Caco-2 (cell line): ENCODE results near the gene LRRFIP1. TPM values are rescaled to one million over a fixed set of nuclear protein-coding genes. Genes with fewer than 3 reads are reported as not detected.

Experiments used
- BruUV-seq: library from RNA; stranded (reverse); fragments of 400-500 nt; replicated peaks from 2 replicates; lab custom pipeline; 2021; lab: Mats Ljungman, UMichigan
- CTCF ChIA-PET: fragments of 300-600 bp; sonication (Branson Sonifier 250); formaldehyde crosslinking; loops from one replicate; lab custom pipeline; 2022; ENCODE audit warnings: antibody characterized with exemption; lab: Charles Lee
- POLR2A ChIA-PET: fragments of 300-600 bp; sonication (Branson Sonifier 250); formaldehyde crosslinking; loops from one replicate; lab custom pipeline; 2022; ENCODE audit warnings: antibody characterized with exemption; lab: Charles Lee
- DNase-seq, 2 experiments: peaks; one replicate each; pipeline versions ENCODE4 v3.0.0 to v3.0.0-alpha.2; 2020 to 2022
- H3K27me3 ChIP-seq: replicated peaks from 2 replicates; pipeline ENCODE4 v1.6.0; 2011; ENCODE audit warnings: low read length; ENCODE audit not compliant: control insufficient read depth, insufficient read depth
- H3K36me3 ChIP-seq: 2 replicates; pipeline ENCODE4 v1.5.1; 2011; ENCODE audit warnings: low read length; ENCODE audit not compliant: control insufficient read depth, insufficient read depth
- H3K4me1 ChIP-seq: fragments of 250-450 bp; sonication (Bioruptor Pico); 2 replicates; pipeline ENCODE4 v1.5.1; 2020; ENCODE audit warnings: mild to moderate bottlenecking
- H3K4me3 ChIP-seq: 2 replicates; pipeline ENCODE4 v1.5.1; 2011; ENCODE audit warnings: low read depth, mild to moderate bottlenecking, control low read depth, low read length
- H3K9me3 ChIP-seq: fragments of 250-450 bp; sonication (Bioruptor Pico); 2 replicates; pipeline ENCODE4 v1.5.1; 2020; ENCODE audit warnings: mild to moderate bottlenecking, moderate library complexity
- H3K27ac Mint-ChIP-seq: one replicate; pipeline ENCODE4 v1.8.0; 2022; ENCODE audit warnings: mixed read lengths; ENCODE audit not compliant: unreplicated experiment
- H3K27me3 Mint-ChIP-seq: one replicate; pipeline ENCODE4 v1.8.0; 2022; ENCODE audit warnings: mixed read lengths; ENCODE audit not compliant: insufficient read depth, unreplicated experiment
- H3K36me3 Mint-ChIP-seq: one replicate; pipeline ENCODE4 v1.8.0; 2022; ENCODE audit warnings: mild to moderate bottlenecking, mixed read lengths; ENCODE audit not compliant: insufficient read depth, unreplicated experiment
- H3K4me1 Mint-ChIP-seq: one replicate; pipeline ENCODE4 v1.8.0; 2022; ENCODE audit warnings: low read depth, mixed read lengths; ENCODE audit not compliant: unreplicated experiment
- H3K4me3 Mint-ChIP-seq: one replicate; pipeline ENCODE4 v1.8.0; 2022; ENCODE audit warnings: mild to moderate bottlenecking, moderate library complexity, mixed read lengths; ENCODE audit not compliant: unreplicated experiment
- H3K9me3 Mint-ChIP-seq: one replicate; pipeline ENCODE4 v1.8.0; 2022; ENCODE audit warnings: mixed read lengths; ENCODE audit not compliant: unreplicated experiment
- intact Hi-C: fragments of 100-400 bp; cut with micrococcal nuclease; formaldehyde crosslinking; loops from one replicate; pipeline ENCODE4 v1.10.0; 2022; ENCODE audit not compliant: unreplicated experiment
- total RNA-seq: library from RNA; stranded (reverse); gene quantifications from 2 replicates; pipeline ENCODE4 v1.2.3, GENCODE V29; 2022
- TF ChIP-seq, protein P1 (sequence below), 2 experiments: fragments of 200-600 bp in 1 of 2; IDR thresholded peaks; 1 replicate in 1 of 2; 2 replicates in 1 of 2; pipeline versions ENCODE4 v1.5.1 to v1.8.0; 2011 to 2022; ENCODE audit warnings: antibody characterized with exemption in 1 of 2, control low read depth in 1 of 2, inconsistent platforms in 1 of 2, low read depth in 1 of 2, low read length in 1 of 2, mild to moderate bottlenecking in 1 of 2, moderate library complexity in 1 of 2; ENCODE audit not compliant: insufficient read depth in 1 of 2, severe bottlenecking in 1 of 2, unreplicated experiment in 1 of 2

Gene LRRFIP1
- total RNA-seq, 1 experiment from 2014 or later: 37.1 TPM

GRCh38 chr2:237799060-237799428, 171.7 kb downstream of the LRRFIP1 start:
- Histone ChIP-seq H3K4me3 (no peak overlapping the region), H3K36me3 (no peaks in the 10 kb centered on the region), H3K9me3 (no peaks in the 10 kb centered on the region), H3K4me1 (no peaks in the 10 kb centered on the region), H3K27me3 (no peaks in the 10 kb centered on the region)
- Mint-ChIP-seq H3K27ac (no peak overlapping the region), H3K36me3 (peaks cover 6% of the 10 kb centered on the region), H3K4me3 (no peak overlapping the region), H3K27me3 (no peaks in the 10 kb centered on the region), H3K9me3 (no peaks in the 10 kb centered on the region), H3K4me1 (no peaks in the 10 kb centered on the region)
- BruUV-seq: no TSS peak
- CTCF ChIA-PET: no interaction called here
- TF ChIP-seq, protein P1, sequence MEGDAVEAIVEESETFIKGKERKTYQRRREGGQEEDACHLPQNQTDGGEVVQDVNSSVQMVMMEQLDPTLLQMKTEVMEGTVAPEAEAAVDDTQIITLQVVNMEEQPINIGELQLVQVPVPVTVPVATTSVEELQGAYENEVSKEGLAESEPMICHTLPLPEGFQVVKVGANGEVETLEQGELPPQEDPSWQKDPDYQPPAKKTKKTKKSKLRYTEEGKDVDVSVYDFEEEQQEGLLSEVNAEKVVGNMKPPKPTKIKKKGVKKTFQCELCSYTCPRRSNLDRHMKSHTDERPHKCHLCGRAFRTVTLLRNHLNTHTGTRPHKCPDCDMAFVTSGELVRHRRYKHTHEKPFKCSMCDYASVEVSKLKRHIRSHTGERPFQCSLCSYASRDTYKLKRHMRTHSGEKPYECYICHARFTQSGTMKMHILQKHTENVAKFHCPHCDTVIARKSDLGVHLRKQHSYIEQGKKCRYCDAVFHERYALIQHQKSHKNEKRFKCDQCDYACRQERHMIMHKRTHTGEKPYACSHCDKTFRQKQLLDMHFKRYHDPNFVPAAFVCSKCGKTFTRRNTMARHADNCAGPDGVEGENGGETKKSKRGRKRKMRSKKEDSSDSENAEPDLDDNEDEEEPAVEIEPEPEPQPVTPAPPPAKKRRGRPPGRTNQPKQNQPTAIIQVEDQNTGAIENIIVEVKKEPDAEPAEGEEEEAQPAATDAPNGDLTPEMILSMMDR (IDR thresholded peaks at IDR 0.05; ENCODE audit: insufficient read depth in 1 of 2, low read depth in 1 of 2, low read length in 1 of 2, severe bottlenecking in 1 of 2, unreplicated experiment in 1 of 2): no peak
- intact Hi-C loops: no loop called here
- POLR2A ChIA-PET: no interaction called here
- no peak for DNase-seq

GRCh38 chr2:237801466-237801865, 174.1 kb downstream of the LRRFIP1 start:
- no peak overlapping the region for H3K27ac Mint-ChIP-seq
- TF ChIP-seq, protein P1 (IDR thresholded peaks at IDR 0.05; ENCODE audit: insufficient read depth in 1 of 2, low read depth in 1 of 2, low read length in 1 of 2, severe bottlenecking in 1 of 2, unreplicated experiment in 1 of 2): no peak
- intact Hi-C loops: no loop called here
- peaks cover 6% of the 10 kb centered on the region for H3K36me3 Mint-ChIP-seq
- Histone ChIP-seq H3K4me1 (no peaks in the 10 kb centered on the region), H3K36me3 (no peaks in the 10 kb centered on the region), H3K9me3 (no peaks in the 10 kb centered on the region), H3K27me3 (no peaks in the 10 kb centered on the region), H3K4me3 (no peak overlapping the region)
- no peak for DNase-seq
- CTCF ChIA-PET: no interaction called here
- H3K4me3 Mint-ChIP-seq: no peak overlapping the region
- BruUV-seq: no TSS peak
- H3K4me1 Mint-ChIP-seq: no peaks in the 10 kb centered on the region
- POLR2A ChIA-PET: no interaction called here
- H3K27me3 Mint-ChIP-seq: peaks cover 3% of the 10 kb centered on the region
- H3K9me3 Mint-ChIP-seq: no peaks in the 10 kb centered on the region

GRCh38 chr2:237806334-237806733, 178.9 kb downstream of the LRRFIP1 start:
- TF ChIP-seq, protein P1 (IDR thresholded peaks at IDR 0.05; ENCODE audit: insufficient read depth in 1 of 2, low read depth in 1 of 2, low read length in 1 of 2, severe bottlenecking in 1 of 2, unreplicated experiment in 1 of 2): no peak
- Histone ChIP-seq H3K9me3 (no peaks in the 10 kb centered on the region), H3K27me3 (no peaks in the 10 kb centered on the region), H3K4me1 (no peaks in the 10 kb centered on the region), H3K36me3 (no peaks in the 10 kb centered on the region), H3K4me3 (no peak overlapping the region)
- H3K4me1 Mint-ChIP-seq: no peaks in the 10 kb centered on the region
- ChIA-PET POLR2A (no interaction called here), CTCF (no interaction called here)
- no peak overlapping the region for H3K4me3 Mint-ChIP-seq
- no peaks in the 10 kb centered on the region for H3K36me3 Mint-ChIP-seq
- H3K27me3 Mint-ChIP-seq: peaks cover 13% of the 10 kb centered on the region
- no peak overlapping the region for H3K27ac Mint-ChIP-seq
- no peak for DNase-seq
- no TSS peak for BruUV-seq
- intact Hi-C loops: no loop called here
- H3K9me3 Mint-ChIP-seq: no peaks in the 10 kb centered on the region
